ENCODE results near the gene LCN15.

DNA sequence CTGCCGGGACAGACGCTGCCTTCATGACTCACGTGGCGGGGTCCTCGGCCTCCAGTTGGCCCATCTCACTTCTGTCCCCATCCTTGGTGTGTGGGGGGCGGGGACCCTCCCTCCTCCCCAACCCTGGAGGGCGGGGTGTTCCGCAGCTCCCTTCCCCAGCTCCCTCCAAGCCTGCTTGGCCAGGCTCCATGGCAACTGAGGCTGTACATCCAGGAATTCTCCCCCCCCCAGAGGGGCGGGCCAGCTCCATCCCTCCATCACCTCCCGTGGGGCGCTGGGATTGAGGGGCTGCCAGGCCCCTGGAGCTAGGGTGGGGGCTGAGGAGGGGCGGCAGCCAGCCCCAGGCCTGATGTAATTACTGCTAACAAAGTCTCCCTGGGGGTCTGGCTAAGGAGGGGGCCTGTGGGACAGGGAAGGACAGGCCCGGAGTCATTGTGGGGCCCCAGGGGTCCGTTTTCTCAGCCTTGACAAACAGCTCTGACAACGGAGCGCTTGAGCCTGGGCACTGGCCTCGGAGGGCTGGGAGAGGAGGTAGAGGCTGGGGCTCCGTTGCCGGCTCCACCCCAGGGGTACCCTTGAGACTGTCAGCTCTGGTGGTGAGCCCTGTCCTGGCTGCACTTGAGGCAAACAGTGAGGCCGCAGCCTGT lies 43.9 kb downstream of the LCN15 start:
- TF ChIP-seq ZNF302 (tag by site-specific recombination; IDR thresholded peaks at IDR 0.05; ENCODE audit: low read depth) (no peak), TRIM28 (IDR thresholded peaks at IDR 0.05; ENCODE audit: borderline replicate concordance, low read length) (no peak), ZBTB17 (tag by site-specific recombination; IDR thresholded peaks at IDR 0.05) (no peak), MZF1 (tag by site-specific recombination; IDR thresholded peaks at IDR 0.05; ENCODE audit: borderline replicate concordance) (no peak), ZNF175 (tag by site-specific recombination; IDR thresholded peaks at IDR 0.05) (no peak), ZBTB21 (tag by site-specific recombination; IDR thresholded peaks at IDR 0.05) (no peak), ZBTB7A (tag by site-specific recombination; IDR thresholded peaks at IDR 0.05; ENCODE audit: low read depth) (no peak)
- TF ChIP-seq, protein P1, sequence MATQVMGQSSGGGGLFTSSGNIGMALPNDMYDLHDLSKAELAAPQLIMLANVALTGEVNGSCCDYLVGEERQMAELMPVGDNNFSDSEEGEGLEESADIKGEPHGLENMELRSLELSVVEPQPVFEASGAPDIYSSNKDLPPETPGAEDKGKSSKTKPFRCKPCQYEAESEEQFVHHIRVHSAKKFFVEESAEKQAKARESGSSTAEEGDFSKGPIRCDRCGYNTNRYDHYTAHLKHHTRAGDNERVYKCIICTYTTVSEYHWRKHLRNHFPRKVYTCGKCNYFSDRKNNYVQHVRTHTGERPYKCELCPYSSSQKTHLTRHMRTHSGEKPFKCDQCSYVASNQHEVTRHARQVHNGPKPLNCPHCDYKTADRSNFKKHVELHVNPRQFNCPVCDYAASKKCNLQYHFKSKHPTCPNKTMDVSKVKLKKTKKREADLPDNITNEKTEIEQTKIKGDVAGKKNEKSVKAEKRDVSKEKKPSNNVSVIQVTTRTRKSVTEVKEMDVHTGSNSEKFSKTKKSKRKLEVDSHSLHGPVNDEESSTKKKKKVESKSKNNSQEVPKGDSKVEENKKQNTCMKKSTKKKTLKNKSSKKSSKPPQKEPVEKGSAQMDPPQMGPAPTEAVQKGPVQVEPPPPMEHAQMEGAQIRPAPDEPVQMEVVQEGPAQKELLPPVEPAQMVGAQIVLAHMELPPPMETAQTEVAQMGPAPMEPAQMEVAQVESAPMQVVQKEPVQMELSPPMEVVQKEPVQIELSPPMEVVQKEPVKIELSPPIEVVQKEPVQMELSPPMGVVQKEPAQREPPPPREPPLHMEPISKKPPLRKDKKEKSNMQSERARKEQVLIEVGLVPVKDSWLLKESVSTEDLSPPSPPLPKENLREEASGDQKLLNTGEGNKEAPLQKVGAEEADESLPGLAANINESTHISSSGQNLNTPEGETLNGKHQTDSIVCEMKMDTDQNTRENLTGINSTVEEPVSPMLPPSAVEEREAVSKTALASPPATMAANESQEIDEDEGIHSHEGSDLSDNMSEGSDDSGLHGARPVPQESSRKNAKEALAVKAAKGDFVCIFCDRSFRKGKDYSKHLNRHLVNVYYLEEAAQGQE (tag by site-specific recombination; IDR thresholded peaks at IDR 0.05), result no peak
- TF ChIP-seq, protein P2, sequence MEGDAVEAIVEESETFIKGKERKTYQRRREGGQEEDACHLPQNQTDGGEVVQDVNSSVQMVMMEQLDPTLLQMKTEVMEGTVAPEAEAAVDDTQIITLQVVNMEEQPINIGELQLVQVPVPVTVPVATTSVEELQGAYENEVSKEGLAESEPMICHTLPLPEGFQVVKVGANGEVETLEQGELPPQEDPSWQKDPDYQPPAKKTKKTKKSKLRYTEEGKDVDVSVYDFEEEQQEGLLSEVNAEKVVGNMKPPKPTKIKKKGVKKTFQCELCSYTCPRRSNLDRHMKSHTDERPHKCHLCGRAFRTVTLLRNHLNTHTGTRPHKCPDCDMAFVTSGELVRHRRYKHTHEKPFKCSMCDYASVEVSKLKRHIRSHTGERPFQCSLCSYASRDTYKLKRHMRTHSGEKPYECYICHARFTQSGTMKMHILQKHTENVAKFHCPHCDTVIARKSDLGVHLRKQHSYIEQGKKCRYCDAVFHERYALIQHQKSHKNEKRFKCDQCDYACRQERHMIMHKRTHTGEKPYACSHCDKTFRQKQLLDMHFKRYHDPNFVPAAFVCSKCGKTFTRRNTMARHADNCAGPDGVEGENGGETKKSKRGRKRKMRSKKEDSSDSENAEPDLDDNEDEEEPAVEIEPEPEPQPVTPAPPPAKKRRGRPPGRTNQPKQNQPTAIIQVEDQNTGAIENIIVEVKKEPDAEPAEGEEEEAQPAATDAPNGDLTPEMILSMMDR (tag by site-specific recombination; IDR thresholded peaks at IDR 0.05), result no peak

Measured in HEK293 (cell line).